Measurements from ENCODE around the gene ROPN1B. TPM values are rescaled to one million over a fixed set of nuclear protein-coding genes. Genes with fewer than 3 reads are reported as not detected.

The ROPN1B gene
- total RNA-seq, 1 experiment from 2014 or later, result 0.26 TPM

- H3K4me1 ChIP-seq (ENCODE audit: control insufficient read depth, insufficient read depth, low read length), result no peaks in the 10 kb centered on the region
- no peaks in the 10 kb centered on the region; the same call in 1 of the 2 replicates for H3K9me3 ChIP-seq (ENCODE audit: control insufficient read depth, insufficient read depth, low read depth, low read length)
- no peaks in the 10 kb centered on the region for H3K27me3 ChIP-seq (ENCODE audit: control insufficient read depth, insufficient read depth, low read length)
- DNase-seq (ENCODE audit: low read depth, low spot score), result no peak
- ATAC-seq, result no peak
- CTCF ChIA-PET, result no interaction called here
- intact Hi-C loops (cut with micrococcal nuclease; ENCODE audit: unreplicated experiment), result no loop called here
- H3K27ac ChIP-seq (ENCODE audit: low read length), result no peak overlapping the region
- in situ Hi-C loops (cut with HindIII; ENCODE audit: low pct_unique_long_range_greater_than_20kb, low sequenced_read_pairs), result no loop called here
- H3K4me3 ChIP-seq (ENCODE audit: low read depth in 2 of 2, low read length in 2 of 2), result no peak overlapping the region
- POLR2A ChIA-PET, result no interaction called here
- H3K36me3 ChIP-seq (ENCODE audit: control insufficient read depth, insufficient read depth, low read length), result no peaks in the 10 kb centered on the region
- no TSS peak for BruUV-seq (replicated peaks)
- TF ChIP-seq SIN3A (IDR thresholded peaks at IDR 0.05; ENCODE audit: borderline replicate concordance, insufficient read depth, low read depth, low read length) (no peak), REST (IDR thresholded peaks at IDR 0.05; ENCODE audit: insufficient read depth in 1 of 2, low read depth in 2 of 2, low read length in 1 of 2) (no peak), CTCF (IDR thresholded peaks at IDR 0.05) (no peak), TCF7L2 (IDR thresholded peaks at IDR 0.05; ENCODE audit: low read depth, low read length) (no peak), POLR2AphosphoS5 (IDR thresholded peaks at IDR 0.05; ENCODE audit: low read depth, low read length) (no peak)
Observed at GRCh38 chr3:126026761-126027160, 57.8 kb downstream of the ROPN1B start.

- DNase-seq (ENCODE audit: low read depth, low spot score) (no peak), ATAC-seq (no peak)
- ChIA-PET POLR2A (no interaction called here), CTCF (no interaction called here)
- Histone ChIP-seq H3K9me3 (ENCODE audit: control insufficient read depth, insufficient read depth, low read depth, low read length) (no peaks in the 10 kb centered on the region; the same call in 1 of the 2 replicates), H3K36me3 (ENCODE audit: control insufficient read depth, insufficient read depth, low read length) (no peaks in the 10 kb centered on the region), H3K27me3 (ENCODE audit: control insufficient read depth, insufficient read depth, low read length) (no peaks in the 10 kb centered on the region), H3K27ac (ENCODE audit: low read length) (no peak overlapping the region), H3K4me1 (ENCODE audit: control insufficient read depth, insufficient read depth, low read length) (no peaks in the 10 kb centered on the region), H3K4me3 (ENCODE audit: low read depth in 2 of 2, low read length in 2 of 2) (no peak overlapping the region)
- in situ Hi-C loops (cut with HindIII; ENCODE audit: low pct_unique_long_range_greater_than_20kb, low sequenced_read_pairs), result no loop called here
- intact Hi-C loops (cut with micrococcal nuclease; ENCODE audit: unreplicated experiment), result no loop called here
- TF ChIP-seq SIN3A (IDR thresholded peaks at IDR 0.05; ENCODE audit: borderline replicate concordance, insufficient read depth, low read depth, low read length) (no peak), POLR2AphosphoS5 (IDR thresholded peaks at IDR 0.05; ENCODE audit: low read depth, low read length) (no peak), REST (IDR thresholded peaks at IDR 0.05; ENCODE audit: insufficient read depth in 1 of 2, low read depth in 2 of 2, low read length in 1 of 2) (no peak), TCF7L2 (IDR thresholded peaks at IDR 0.05; ENCODE audit: low read depth, low read length) (no peak), CTCF (IDR thresholded peaks at IDR 0.05) (no peak)
- BruUV-seq (replicated peaks), result no TSS peak
Observed at GRCh38 chr3:126028096-126028495, 59.1 kb downstream of the ROPN1B start.
